ENCODE data around the gene MBD5. TPM values are rescaled to one million over a fixed set of nuclear protein-coding genes. Genes with fewer than 3 reads are reported as not detected.
"Not testable (repeated sequence)": the region's sequence is repeated elsewhere in the genome, so short reads cannot be mapped to it uniquely, and the experiment has no call there.

Gene MBD5
- total and polyA plus RNA-seq, 4 experiments from 2014 or later = 3.1 to 64.5 (median 33.9) TPM

- intact Hi-C loops (cut with micrococcal nuclease) = no loop called here
- Mint-ChIP-seq H3K4me1 (peaks cover 35 to 75% (median 44%) of the 10 kb centered on the region in 4 donors), H3K9me3 (peaks cover 2 to 21% (median 16%) of the 10 kb centered on the region in 8 donors), H3K27me3 (no peaks in the 10 kb centered on the region), H3K36me3 (peaks cover 39 to 63% of the 10 kb centered on the region in 2 donors), H3K27ac (no peak overlapping the region), H3K4me3 (no peak overlapping the region)
- ChIA-PET CTCF (ENCODE audit: partially characterized antibody) (no interaction called here), POLR2A (ENCODE audit: partially characterized antibody) (no interaction called here)
- H3K4me1 ChIP-seq (ENCODE audit: insufficient read depth, low read length) = no peaks in the 10 kb centered on the region
- H3K4me3 ChIP-seq (ENCODE audit: low read length in 2 of 2) = no peak overlapping the region
- no peak for DNase-seq
- H3K27me3 ChIP-seq (ENCODE audit: insufficient read depth, low read length) = no peaks in the 10 kb centered on the region
- H3K27ac ChIP-seq (ENCODE audit: low read depth, low read length) = no peak overlapping the region
- H3K9me3 ChIP-seq (ENCODE audit: control insufficient read depth in 1 of 2, low read length in 2 of 2) = no peaks in the 10 kb centered on the region
- H3K36me3 ChIP-seq (ENCODE audit: insufficient read depth, low read length) = no peaks in the 10 kb centered on the region
These were observed 13.5 kb upstream of the MBD5 start for GRCh38 chr2:148007219-148007900.

DNA sequence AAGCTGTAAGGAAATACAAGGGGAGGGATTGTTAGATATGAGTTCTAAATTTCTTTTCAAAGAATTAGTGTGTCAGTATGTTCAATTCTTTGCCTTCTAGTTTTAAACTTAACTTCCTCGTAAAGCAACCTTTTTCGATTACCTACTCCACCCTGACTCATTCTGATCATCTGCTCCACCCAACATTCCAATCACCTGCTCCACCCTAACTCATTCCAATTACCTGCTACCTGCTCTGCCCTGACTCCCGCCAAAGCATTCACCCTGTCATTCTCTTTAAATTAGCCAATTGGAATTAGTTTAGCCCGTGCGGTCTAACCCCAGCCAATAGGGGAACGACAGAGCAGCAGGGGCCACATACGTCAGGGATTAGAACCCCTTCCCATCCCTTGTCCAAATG, 12.5 kb upstream of the MBD5 start:
- intact Hi-C loops (cut with micrococcal nuclease); H3K27ac ChIP-seq (ENCODE audit: low read depth, low read length); H3K9me3 ChIP-seq (ENCODE audit: control insufficient read depth in 1 of 2, low read length in 2 of 2); DNase-seq; H3K36me3 ChIP-seq (ENCODE audit: insufficient read depth, low read length); POLR2A ChIA-PET (ENCODE audit: partially characterized antibody); H3K4me3 ChIP-seq (ENCODE audit: low read length in 2 of 2); CTCF ChIA-PET (ENCODE audit: partially characterized antibody); H3K27me3 ChIP-seq (ENCODE audit: insufficient read depth, low read length); H3K27me3 Mint-ChIP-seq; H3K4me1 ChIP-seq (ENCODE audit: insufficient read depth, low read length): not testable (repeated sequence)
- Mint-ChIP-seq H3K36me3 (peaks cover 30 to 58% of the 10 kb centered on the region in 2 donors), H3K27ac (peak overlapping the region in 2 of 7 donors; percentile 37 to 43), H3K9me3 (peaks cover 0 to 13% (median 6%) of the 10 kb centered on the region in 8 donors), H3K4me3 (peak overlapping the region in 1 of 8 donors; percentile 47), H3K4me1 (peaks cover 44 to 81% (median 51%) of the 10 kb centered on the region in 4 donors)

DNA sequence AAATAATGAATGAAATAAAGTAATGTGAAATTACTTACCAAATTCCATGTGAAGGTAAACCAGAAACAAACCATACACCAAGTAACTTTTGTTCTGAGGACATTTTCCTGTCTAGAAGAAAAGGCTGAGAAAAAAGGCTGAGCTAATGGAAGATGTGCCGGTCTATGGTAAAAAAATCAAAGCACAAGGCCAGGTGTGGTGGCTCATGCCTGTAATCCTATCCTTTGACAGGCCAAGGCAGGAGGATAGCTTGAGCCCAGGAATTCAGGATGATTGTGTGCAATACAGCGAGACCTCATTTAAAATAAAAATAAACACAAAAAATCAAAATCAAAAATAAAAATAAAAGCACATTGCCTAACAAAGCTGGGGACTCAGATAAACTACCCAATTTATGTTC, 7.0 kb upstream of the MBD5 start:
- intact Hi-C loops (cut with micrococcal nuclease) = no loop called here
- Histone ChIP-seq H3K4me3 (ENCODE audit: low read length in 2 of 2) (no peak overlapping the region), H3K9me3 (ENCODE audit: control insufficient read depth in 1 of 2, low read length in 2 of 2) (no peaks in the 10 kb centered on the region), H3K27ac (ENCODE audit: low read depth, low read length) (no peak overlapping the region), H3K36me3 (ENCODE audit: insufficient read depth, low read length) (no peaks in the 10 kb centered on the region), H3K27me3 (ENCODE audit: insufficient read depth, low read length) (no peaks in the 10 kb centered on the region), H3K4me1 (ENCODE audit: insufficient read depth, low read length) (peaks cover 27% of the 10 kb centered on the region)
- peaks cover 0 to 7% (median 0%) of the 10 kb centered on the region in 8 donors for H3K9me3 Mint-ChIP-seq
- no peak for DNase-seq
- H3K27me3 Mint-ChIP-seq = no peaks in the 10 kb centered on the region
- ChIA-PET CTCF (ENCODE audit: partially characterized antibody) (no interaction called here), POLR2A (ENCODE audit: partially characterized antibody) (no interaction called here)
- peaks cover 9 to 23% of the 10 kb centered on the region in 2 donors for H3K36me3 Mint-ChIP-seq
- no peak overlapping the region for H3K27ac Mint-ChIP-seq
- no peak overlapping the region for H3K4me3 Mint-ChIP-seq
- peaks cover 49 to 78% (median 55%) of the 10 kb centered on the region in 4 donors for H3K4me1 Mint-ChIP-seq

DNA sequence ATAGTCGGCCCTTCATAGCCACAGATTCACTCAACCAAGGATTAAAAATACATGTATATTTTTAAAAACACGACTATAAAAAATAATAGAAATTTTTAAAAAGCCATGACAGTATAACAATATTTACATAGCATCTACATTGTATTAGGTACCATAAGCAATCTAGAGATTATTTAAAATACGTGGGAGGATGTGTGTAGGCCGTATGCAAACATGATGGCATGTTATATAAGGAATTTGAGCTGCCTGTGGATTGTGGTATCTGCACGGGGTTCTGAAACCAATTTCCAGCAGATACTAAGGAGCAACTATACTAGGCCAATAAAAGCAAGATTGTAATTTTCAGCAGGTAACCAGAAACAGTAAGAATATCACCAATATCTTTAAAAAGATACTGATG, 6.3 kb upstream of the MBD5 start:
- no peaks in the 10 kb centered on the region for H3K27me3 Mint-ChIP-seq
- no peak for DNase-seq
- H3K36me3 Mint-ChIP-seq = peaks cover 8 to 21% of the 10 kb centered on the region in 2 donors
- Histone ChIP-seq H3K27ac (ENCODE audit: low read depth, low read length) (no peak overlapping the region), H3K9me3 (ENCODE audit: control insufficient read depth in 1 of 2, low read length in 2 of 2) (no peaks in the 10 kb centered on the region), H3K27me3 (ENCODE audit: insufficient read depth, low read length) (no peaks in the 10 kb centered on the region), H3K4me1 (ENCODE audit: insufficient read depth, low read length) (peaks cover 34% of the 10 kb centered on the region), H3K36me3 (ENCODE audit: insufficient read depth, low read length) (no peaks in the 10 kb centered on the region), H3K4me3 (ENCODE audit: low read length in 2 of 2) (no peak overlapping the region)
- H3K4me1 Mint-ChIP-seq = peaks cover 49 to 82% (median 57%) of the 10 kb centered on the region in 4 donors
- intact Hi-C loops (cut with micrococcal nuclease) = no loop called here
- ChIA-PET CTCF (ENCODE audit: partially characterized antibody) (interaction anchor here (0.5 kb wide), 1 partner anchor 52 kb away, joined by 3 read pairs; no protein-coding TSS in a partner anchor), POLR2A (ENCODE audit: partially characterized antibody) (no interaction called here)
- no peak overlapping the region for H3K4me3 Mint-ChIP-seq
- no peak overlapping the region for H3K27ac Mint-ChIP-seq
- peaks cover 0 to 7% (median 0%) of the 10 kb centered on the region in 8 donors for H3K9me3 Mint-ChIP-seq

DNA sequence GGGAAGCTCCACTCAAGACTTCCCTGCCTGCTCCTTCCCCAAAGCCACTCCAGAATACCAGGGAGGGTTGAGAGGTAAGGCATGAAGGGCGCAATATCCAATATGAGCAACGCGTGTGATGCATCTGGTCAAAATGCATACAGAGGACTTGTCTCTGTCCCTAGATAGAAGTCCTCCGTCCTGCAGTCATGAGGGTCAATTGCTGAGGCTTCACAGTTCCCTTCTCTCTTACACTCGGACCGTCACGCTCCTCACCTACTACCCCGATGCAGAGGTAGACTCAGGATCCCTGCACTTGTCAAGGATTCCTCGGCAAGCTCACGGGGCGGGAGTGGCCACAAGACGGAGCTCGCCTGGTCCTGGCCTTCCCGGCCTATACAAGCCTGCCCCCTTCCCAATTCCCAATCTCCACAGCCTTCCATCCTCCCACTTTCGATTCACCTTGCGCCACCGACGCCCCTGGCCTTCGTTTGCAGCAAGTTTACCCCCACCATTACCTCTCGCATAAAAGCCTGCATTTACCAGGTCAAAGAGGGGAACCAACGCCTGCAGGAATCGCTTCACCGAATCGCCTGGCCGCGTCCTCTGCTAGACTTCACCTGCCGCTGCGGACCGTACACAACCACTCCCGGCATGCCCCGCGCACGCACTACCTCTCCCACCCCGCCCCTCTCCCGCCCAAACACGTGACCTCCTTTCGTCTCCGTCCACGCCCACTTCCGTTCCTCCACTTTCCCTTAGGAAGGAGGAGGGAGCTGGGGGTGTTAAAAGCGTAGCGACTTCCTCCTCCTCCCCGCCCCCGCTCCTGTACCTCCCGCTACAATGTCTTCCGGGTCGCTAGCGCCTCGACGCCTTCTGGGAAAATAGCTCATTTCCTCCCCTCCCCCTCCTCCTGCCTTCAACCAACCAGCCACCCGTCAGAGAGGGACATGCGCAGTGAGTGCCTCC, 506 bp upstream of the MBD5 start, which contains the start of gene ORC4:
Gene ORC4, minus strand, starts transcription at position 627 of the 948 bp plus-strand sequence. CDS start 44,779 bp downstream, outside the sequence.
- H3K9me3 Mint-ChIP-seq = no peaks in the 10 kb centered on the region
- peak within 1 kb of the TSS; percentile 89 for H3K27ac ChIP-seq (ENCODE audit: low read depth, low read length)
- intact Hi-C loops (cut with micrococcal nuclease) = loop anchor here (1.0 to 5.0 kb wide), 7 partner anchors 30 to 1567 kb away; partner anchors contain the start of genes ACVR2A, KIF5C and MMADHC
- H3K36me3 Mint-ChIP-seq = peaks cover 3 to 19% of the 10 kb centered on the region in 2 donors
- POLR2A ChIA-PET (ENCODE audit: partially characterized antibody) = interaction anchor here (0.6 to 3.0 kb wide), 26 partner anchors 9 to 1567 kb away, joined by 3 to 27 read pairs (median 4); partner anchors contain the start of genes EPC2, KIF5C and MMADHC
- H3K27me3 ChIP-seq (ENCODE audit: insufficient read depth, low read length) = no peaks in the 10 kb centered on the region
- H3K27ac Mint-ChIP-seq = peak within 1 kb of the TSS; percentile 85 to 98 (median 97)
- peak; percentile 94 to 99 (median 97) for DNase-seq
- peaks cover 57% of the 10 kb centered on the region for H3K4me1 ChIP-seq (ENCODE audit: insufficient read depth, low read length)
- H3K4me3 ChIP-seq (ENCODE audit: low read length in 2 of 2) = peak within 1 kb of the TSS; percentile 87 to 93
- H3K27me3 Mint-ChIP-seq = no peaks in the 10 kb centered on the region
- peaks cover 44 to 83% (median 63%) of the 10 kb centered on the region in 4 donors for H3K4me1 Mint-ChIP-seq
- no peaks in the 10 kb centered on the region for H3K9me3 ChIP-seq (ENCODE audit: control insufficient read depth in 1 of 2, low read length in 2 of 2)
- CTCF ChIA-PET (ENCODE audit: partially characterized antibody) = interaction anchor here (0.7 to 3.6 kb wide), 8 partner anchors 9 to 1566 kb away, joined by 3 to 15 read pairs (median 4); partner anchors contain the start of gene EPC2
- H3K4me3 Mint-ChIP-seq = peak within 1 kb of the TSS; percentile 92 to 100 (median 99)
- H3K36me3 ChIP-seq (ENCODE audit: insufficient read depth, low read length) = no peaks in the 10 kb centered on the region

GRCh38 chr2:148021886-148022285, 995 bp downstream of the MBD5 start:
- H3K36me3 ChIP-seq (ENCODE audit: insufficient read depth, low read length) = no peaks in the 10 kb centered on the region
- Mint-ChIP-seq H3K36me3 (peaks cover 6 to 22% of the 10 kb centered on the region in 2 donors), H3K27me3 (no peaks in the 10 kb centered on the region), H3K27ac (peak overlapping the region; percentile 85 to 98 (median 97)), H3K4me3 (peak overlapping the region; percentile 92 to 100 (median 99)), H3K4me1 (peaks cover 37 to 82% (median 56%) of the 10 kb centered on the region in 4 donors), H3K9me3 (no peaks in the 10 kb centered on the region)
- ChIA-PET CTCF (ENCODE audit: partially characterized antibody) (interaction anchor here (1.0 to 3.6 kb wide), 5 partner anchors 31 to 500 kb away, joined by 3 to 15 read pairs (median 4); no protein-coding TSS in a partner anchor), POLR2A (ENCODE audit: partially characterized antibody) (interaction anchor here (0.6 to 3.0 kb wide), 10 partner anchors 9 to 1565 kb away, joined by 3 to 27 read pairs (median 10); partner anchors contain the start of genes EPC2 and MMADHC)
- peaks cover 50% of the 10 kb centered on the region for H3K4me1 ChIP-seq (ENCODE audit: insufficient read depth, low read length)
- DNase-seq = peak in 1 of 5 donors; percentile 9
- H3K9me3 ChIP-seq (ENCODE audit: control insufficient read depth in 1 of 2, low read length in 2 of 2) = no peaks in the 10 kb centered on the region
- intact Hi-C loops (cut with micrococcal nuclease) = loop anchor here (1.0 to 5.0 kb wide), 4 partner anchors 32 to 531 kb away; partner anchors contain the start of gene ACVR2A
- H3K27me3 ChIP-seq (ENCODE audit: insufficient read depth, low read length) = no peaks in the 10 kb centered on the region
- peak overlapping the region; percentile 87 to 93 for H3K4me3 ChIP-seq (ENCODE audit: low read length in 2 of 2)
- peak overlapping the region; percentile 89 for H3K27ac ChIP-seq (ENCODE audit: low read depth, low read length)
